Activated CD4-positive, alpha-beta T cell treated with anti-CD3 and anti-CD28 coated beads, Interleukin-2, amount 50 U/mL, for 1 hour (primary cell): ENCODE data around the gene PSTPIP1.

Experiments
- DNase-seq: peaks from one replicate; pipeline ENCODE4 v3.0.0-alpha.2; 2020

The PSTPIP1 gene

DNA sequence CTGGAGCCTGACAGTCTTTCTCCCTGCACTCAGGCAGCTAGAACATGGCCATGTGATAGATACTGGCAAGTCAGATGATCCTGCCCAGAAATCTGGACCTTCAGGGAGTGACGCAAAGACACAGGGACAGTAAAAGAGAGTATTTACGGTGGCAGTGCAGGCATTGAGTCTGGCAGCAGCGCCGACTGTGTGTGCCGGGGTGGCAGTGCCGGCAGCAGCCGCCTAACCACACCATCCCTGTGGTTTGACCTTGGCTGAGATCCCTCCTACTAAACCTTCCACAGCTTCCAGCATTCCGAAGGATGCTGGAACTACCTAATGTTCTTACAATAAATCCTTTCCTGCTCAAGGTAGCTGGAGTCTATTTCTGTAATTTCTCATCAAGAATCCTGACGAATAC lies 80.6 kb downstream of the PSTPIP1 start:
- no peak for DNase-seq

- no peak for DNase-seq
These were observed 81.5 kb downstream of the PSTPIP1 start for GRCh38 chr15:77076323-77076915.

- DNase-seq = no peak
These were observed 87.0 kb downstream of the PSTPIP1 start for GRCh38 chr15:77081971-77082370.

DNA sequence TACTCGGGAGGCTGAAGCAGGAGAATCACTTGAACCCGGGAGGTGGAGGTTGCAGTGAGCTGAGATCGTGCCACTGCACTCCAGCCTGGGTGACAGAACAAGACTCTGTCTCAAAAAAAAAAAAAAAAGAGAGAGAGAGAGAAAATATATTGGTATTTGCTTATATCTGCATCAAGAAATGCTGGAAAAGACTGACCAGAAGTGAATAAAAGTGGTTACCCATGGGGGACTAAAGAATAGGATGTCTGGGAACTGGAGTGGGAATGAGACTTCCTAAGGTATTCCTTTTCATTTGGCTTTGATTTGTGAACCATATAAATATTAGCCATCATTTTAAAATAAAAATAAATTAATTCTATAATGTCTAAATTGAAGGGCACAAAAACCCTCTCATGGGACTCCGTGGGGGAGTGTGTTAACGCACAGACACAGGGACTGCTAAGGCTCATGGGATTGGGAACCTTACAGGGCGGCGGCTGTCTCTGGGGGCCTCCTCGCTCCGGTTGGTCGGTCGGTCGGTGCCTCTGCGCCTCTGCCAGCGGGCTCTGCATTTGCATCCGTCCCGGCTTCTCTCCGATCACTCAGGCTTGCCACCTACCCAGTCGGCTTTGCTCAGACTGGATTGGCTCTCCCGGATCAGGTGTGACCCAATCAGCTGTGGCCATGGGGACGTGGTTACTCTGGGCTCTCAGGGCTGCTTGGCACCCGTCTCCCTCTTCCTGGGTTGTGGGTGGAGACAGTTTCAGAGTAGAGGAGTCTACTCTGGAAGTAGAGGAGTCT lies 88.6 kb downstream of the PSTPIP1 start:
- peak; percentile 47 for DNase-seq

GRCh38 chr15:77084436-77084835 lies 89.5 kb downstream of the PSTPIP1 start:
- no peak for DNase-seq

DNA sequence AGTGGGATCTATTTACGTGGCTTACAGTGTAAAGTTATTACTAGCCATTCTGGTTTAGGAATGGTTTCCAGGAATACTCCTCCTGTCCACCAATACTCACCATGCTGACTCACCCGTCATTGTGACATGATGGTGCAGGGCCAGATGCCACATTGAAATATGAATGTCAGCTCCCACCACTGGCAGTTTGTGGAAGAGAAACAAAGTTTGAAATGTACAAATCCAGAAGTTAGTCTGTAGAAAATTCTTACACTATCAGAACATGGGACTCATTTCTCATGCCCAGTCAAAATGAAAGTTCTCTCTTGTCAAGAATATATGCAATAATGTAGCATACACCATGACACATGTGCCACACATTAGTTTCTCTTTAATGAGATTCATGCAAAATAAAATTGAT lies 90.4 kb downstream of the PSTPIP1 start:
- DNase-seq = no peak
